Fibroblast of mammary gland (primary cell): ENCODE data around the gene KDM3B.

ENCODE experiments used
- DNase-seq: peaks from one replicate; pipeline ENCODE4 v3.0.0-alpha.2; 2010; ENCODE audit warnings: low read depth
- H3K4me3 ChIP-seq: 2 replicates; pipeline ENCODE4 v1.5.1; 2011; ENCODE audit warnings: low read depth, mild to moderate bottlenecking, low read length, moderate library complexity; ENCODE audit not compliant: control insufficient read depth
- TF ChIP-seq, protein P1 (sequence below): conservative IDR thresholded peaks from 2 replicates; pipeline ENCODE4 v1.5.1; 2011; ENCODE audit warnings: low read depth, low read length, inconsistent platforms; ENCODE audit not compliant: control insufficient read depth, insufficient read depth

Gene KDM3B

DNA sequence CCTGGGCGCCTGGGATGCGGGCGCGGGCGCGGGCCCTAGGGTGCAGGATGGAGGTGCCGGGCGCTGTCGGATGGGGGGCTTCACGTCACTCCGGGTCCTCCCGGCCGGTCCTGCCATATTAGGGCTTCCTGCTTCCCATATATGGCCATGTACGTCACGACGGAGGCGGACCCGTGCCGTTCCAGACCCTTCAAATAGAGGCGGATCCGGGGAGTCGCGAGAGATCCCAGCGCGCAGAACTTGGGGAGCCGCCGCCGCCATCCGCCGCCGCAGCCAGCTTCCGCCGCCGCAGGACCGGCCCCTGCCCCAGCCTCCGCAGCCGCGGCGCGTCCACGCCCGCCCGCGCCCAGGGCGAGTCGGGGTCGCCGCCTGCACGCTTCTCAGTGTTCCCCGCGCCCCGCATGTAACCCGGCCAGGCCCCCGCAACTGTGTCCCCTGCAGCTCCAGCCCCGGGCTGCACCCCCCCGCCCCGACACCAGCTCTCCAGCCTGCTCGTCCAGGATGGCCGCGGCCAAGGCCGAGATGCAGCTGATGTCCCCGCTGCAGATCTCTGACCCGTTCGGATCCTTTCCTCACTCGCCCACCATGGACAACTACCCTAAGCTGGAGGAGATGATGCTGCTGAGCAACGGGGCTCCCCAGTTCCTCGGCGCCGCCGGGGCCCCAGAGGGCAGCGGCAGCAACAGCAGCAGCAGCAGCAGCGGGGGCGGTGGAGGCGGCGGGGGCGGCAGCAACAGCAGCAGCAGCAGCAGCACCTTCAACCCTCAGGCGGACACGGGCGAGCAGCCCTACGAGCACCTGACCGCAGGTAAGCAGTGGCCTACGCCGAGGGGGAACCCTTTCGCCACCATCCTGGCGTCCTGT lies 113.0 kb downstream of the KDM3B start, which contains the start of gene EGR1:
TSS of gene EGR1 (plus strand) at position 219 of the 864 bp plus-strand sequence. CDS start at position 502, 283 bp downstream.
- DNase-seq = peak; percentile 89
- TF ChIP-seq, protein P1, sequence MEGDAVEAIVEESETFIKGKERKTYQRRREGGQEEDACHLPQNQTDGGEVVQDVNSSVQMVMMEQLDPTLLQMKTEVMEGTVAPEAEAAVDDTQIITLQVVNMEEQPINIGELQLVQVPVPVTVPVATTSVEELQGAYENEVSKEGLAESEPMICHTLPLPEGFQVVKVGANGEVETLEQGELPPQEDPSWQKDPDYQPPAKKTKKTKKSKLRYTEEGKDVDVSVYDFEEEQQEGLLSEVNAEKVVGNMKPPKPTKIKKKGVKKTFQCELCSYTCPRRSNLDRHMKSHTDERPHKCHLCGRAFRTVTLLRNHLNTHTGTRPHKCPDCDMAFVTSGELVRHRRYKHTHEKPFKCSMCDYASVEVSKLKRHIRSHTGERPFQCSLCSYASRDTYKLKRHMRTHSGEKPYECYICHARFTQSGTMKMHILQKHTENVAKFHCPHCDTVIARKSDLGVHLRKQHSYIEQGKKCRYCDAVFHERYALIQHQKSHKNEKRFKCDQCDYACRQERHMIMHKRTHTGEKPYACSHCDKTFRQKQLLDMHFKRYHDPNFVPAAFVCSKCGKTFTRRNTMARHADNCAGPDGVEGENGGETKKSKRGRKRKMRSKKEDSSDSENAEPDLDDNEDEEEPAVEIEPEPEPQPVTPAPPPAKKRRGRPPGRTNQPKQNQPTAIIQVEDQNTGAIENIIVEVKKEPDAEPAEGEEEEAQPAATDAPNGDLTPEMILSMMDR = no peak
- H3K4me3 ChIP-seq = peak within 1 kb of the TSS; percentile 74

DNA sequence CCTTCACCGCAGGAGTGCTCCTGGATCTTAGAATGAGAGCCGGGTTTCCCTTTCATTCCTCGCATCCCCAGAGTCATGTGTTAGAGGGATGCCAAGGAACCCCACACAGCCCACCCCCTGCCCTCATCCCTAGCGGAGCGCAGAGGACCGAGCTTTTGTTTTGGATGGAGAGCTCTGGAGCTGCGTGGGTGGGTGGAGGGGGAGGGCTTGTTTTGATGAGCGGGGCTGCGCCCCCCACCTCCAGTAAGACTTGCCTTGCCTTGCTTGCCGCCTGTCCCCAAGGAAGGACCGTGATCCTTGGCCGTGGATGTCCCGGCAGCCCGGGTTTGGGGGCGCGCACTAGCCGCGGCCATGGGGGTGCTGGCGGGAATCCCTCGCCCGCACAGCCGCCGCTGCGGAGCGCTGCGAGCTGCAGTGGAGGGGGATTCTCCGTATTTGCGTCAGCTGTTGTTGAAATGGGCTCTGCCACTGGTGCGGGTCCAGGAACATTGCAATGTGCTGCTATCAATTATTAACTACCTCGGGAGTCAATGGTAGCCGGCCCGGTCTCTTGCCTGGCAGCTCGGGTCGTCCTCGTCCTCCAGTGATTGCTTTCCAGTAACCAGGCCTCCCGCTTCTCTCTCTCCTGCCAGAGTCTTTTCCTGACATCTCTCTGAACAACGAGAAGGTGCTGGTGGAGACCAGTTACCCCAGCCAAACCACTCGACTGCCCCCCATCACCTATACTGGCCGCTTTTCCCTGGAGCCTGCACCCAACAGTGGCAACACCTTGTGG lies 113.8 kb downstream of the KDM3B start:
- TF ChIP-seq, protein P1 = no peak
- peak overlapping the region; percentile 74 for H3K4me3 ChIP-seq
- DNase-seq = no peak

DNA sequence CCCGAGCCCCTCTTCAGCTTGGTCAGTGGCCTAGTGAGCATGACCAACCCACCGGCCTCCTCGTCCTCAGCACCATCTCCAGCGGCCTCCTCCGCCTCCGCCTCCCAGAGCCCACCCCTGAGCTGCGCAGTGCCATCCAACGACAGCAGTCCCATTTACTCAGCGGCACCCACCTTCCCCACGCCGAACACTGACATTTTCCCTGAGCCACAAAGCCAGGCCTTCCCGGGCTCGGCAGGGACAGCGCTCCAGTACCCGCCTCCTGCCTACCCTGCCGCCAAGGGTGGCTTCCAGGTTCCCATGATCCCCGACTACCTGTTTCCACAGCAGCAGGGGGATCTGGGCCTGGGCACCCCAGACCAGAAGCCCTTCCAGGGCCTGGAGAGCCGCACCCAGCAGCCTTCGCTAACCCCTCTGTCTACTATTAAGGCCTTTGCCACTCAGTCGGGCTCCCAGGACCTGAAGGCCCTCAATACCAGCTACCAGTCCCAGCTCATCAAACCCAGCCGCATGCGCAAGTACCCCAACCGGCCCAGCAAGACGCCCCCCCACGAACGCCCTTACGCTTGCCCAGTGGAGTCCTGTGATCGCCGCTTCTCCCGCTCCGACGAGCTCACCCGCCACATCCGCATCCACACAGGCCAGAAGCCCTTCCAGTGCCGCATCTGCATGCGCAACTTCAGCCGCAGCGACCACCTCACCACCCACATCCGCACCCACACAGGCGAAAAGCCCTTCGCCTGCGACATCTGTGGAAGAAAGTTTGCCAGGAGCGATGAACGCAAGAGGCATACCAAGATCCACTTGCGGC lies 114.6 kb downstream of the KDM3B start:
- TF ChIP-seq, protein P1 = no peak
- DNase-seq = no peak
- H3K4me3 ChIP-seq = peak overlapping the region; percentile 74

DNA sequence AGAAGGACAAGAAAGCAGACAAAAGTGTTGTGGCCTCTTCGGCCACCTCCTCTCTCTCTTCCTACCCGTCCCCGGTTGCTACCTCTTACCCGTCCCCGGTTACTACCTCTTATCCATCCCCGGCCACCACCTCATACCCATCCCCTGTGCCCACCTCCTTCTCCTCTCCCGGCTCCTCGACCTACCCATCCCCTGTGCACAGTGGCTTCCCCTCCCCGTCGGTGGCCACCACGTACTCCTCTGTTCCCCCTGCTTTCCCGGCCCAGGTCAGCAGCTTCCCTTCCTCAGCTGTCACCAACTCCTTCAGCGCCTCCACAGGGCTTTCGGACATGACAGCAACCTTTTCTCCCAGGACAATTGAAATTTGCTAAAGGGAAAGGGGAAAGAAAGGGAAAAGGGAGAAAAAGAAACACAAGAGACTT lies 115.2 kb downstream of the KDM3B start:
- peak overlapping the region; percentile 74 for H3K4me3 ChIP-seq
- TF ChIP-seq, protein P1 = no peak
- DNase-seq = no peak

DNA sequence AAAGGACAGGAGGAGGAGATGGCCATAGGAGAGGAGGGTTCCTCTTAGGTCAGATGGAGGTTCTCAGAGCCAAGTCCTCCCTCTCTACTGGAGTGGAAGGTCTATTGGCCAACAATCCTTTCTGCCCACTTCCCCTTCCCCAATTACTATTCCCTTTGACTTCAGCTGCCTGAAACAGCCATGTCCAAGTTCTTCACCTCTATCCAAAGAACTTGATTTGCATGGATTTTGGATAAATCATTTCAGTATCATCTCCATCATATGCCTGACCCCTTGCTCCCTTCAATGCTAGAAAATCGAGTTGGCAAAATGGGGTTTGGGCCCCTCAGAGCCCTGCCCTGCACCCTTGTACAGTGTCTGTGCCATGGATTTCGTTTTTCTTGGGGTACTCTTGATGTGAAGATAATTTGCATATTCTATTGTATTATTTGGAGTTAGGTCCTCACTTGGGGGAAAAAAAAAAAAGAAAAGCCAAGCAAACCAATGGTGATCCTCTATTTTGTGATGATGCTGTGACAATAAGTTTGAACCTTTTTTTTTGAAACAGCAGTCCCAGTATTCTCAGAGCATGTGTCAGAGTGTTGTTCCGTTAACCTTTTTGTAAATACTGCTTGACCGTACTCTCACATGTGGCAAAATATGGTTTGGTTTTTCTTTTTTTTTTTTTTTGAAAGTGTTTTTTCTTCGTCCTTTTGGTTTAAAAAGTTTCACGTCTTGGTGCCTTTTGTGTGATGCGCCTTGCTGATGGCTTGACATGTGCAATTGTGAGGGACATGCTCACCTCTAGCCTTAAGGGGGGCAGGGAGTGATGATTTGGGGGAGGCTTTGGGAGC lies 115.9 kb downstream of the KDM3B start:
- TF ChIP-seq, protein P1 = no peak
- no peak overlapping the region for H3K4me3 ChIP-seq
- DNase-seq = no peak

DNA sequence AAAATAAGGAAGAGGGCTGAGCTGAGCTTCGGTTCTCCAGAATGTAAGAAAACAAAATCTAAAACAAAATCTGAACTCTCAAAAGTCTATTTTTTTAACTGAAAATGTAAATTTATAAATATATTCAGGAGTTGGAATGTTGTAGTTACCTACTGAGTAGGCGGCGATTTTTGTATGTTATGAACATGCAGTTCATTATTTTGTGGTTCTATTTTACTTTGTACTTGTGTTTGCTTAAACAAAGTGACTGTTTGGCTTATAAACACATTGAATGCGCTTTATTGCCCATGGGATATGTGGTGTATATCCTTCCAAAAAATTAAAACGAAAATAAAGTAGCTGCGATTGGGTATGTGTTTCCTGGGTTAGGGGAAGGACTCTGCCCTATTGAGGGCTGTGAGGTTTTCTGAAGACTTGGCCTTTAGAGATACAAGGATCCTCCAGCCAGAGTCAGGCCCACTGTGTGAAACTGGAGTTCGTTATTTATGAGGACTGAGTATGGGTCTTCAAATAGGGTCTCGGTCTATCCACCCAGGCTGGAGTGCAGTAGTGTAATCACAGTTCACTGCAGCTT lies 116.6 kb downstream of the KDM3B start:
- TF ChIP-seq, protein P1 = no peak
- DNase-seq = no peak
- H3K4me3 ChIP-seq = no peak overlapping the region
